G401.6 (cell line): Measurements from ENCODE around the gene GJA3.

Experiments
- FAIRE-seq: peaks from 2 replicates; lab custom pipeline; 2012; peaks lifted over from hg19 to GRCh38; lab: Jason Lieb, UNC

The GJA3 gene

DNA sequence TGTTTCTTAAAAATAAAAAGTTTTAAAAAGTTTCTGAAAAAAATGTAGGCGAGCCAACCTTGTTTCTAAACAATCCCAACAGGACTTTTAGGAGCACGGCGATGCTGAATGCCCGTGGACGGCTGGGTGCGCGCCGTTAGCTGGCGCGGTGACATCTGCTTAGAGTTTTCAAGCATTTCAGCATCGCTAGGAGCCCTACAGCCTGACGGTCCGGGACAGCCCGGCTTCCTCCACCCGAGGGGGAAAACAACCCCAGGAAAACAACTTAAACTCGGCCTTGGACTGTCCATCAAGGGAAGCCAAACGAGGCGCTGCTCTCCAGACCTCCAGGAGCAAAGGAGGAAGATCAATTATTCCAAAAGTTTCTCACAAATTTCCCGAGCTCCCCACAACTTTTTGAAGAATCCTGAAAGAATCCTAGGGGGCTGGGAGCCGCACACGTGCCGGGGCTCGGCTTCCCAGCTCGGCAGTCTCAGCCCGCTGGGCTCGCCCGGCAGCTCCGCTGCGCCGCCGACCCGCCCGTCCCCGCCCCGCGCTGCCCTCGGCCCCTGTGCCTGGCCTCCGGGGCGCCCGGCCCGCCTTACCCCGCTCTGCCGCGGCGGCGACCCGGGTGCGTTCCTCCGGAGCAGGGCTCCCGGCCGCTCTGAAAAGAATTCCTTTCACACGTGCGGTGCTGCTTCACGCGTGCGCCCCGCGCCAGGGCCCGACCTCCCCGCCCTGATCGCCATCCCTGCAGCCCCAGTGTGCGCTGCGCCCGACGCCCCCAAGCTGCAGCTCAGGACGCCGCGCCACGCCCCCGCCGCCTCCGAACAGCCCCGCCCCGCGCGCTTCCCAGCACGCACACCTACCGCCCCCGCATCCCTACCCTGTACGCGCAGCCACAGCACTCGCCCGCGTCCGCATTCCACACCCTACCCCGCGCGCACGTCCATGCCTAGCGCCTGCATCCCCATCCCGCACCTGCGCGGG is at the start of gene GJA3:
Gene GJA3, minus strand, starts transcription at position 747 of the 969 bp plus-strand sequence. CDS start 17,764 bp downstream, outside the sequence.
- FAIRE-seq = no peak

GRCh38 chr13:20209948-20210347 is 49.1 kb upstream of the GJA3 start:
- no peak for FAIRE-seq

- no peak for FAIRE-seq
Measured at GRCh38 chr13:20206698-20207235, 45.9 kb upstream of the GJA3 start.

- FAIRE-seq = no peak
Measured at GRCh38 chr13:20206065-20206697, 45.3 kb upstream of the GJA3 start.

GRCh38 chr13:20198781-20199180 is 37.9 kb upstream of the GJA3 start:
- peak; percentile 47 for FAIRE-seq

GRCh38 chr13:20197361-20197834 is 36.5 kb upstream of the GJA3 start:
- peak; percentile 98 for FAIRE-seq

DNA sequence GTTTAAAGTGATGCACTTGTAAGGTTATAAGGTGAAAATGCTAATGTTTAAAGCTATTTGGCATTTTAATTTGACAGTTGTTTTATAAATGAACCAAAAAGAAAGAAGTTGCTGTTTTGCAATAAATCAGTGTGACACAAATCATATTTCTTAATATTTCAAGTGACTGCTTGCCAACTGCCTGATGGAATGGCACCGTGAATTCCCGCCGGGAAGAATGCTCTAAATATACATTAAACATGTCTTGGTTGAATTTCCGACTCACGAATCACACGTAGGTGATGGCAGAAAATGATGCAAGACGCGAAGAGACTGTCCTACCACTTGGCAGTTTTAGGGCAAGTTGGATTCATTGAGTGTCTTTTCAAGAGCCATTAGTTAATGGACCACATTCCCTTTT is 34.9 kb upstream of the GJA3 start:
- no peak for FAIRE-seq

- FAIRE-seq = no peak
Measured at GRCh38 chr13:20193907-20194631, 33.2 kb upstream of the GJA3 start.

DNA sequence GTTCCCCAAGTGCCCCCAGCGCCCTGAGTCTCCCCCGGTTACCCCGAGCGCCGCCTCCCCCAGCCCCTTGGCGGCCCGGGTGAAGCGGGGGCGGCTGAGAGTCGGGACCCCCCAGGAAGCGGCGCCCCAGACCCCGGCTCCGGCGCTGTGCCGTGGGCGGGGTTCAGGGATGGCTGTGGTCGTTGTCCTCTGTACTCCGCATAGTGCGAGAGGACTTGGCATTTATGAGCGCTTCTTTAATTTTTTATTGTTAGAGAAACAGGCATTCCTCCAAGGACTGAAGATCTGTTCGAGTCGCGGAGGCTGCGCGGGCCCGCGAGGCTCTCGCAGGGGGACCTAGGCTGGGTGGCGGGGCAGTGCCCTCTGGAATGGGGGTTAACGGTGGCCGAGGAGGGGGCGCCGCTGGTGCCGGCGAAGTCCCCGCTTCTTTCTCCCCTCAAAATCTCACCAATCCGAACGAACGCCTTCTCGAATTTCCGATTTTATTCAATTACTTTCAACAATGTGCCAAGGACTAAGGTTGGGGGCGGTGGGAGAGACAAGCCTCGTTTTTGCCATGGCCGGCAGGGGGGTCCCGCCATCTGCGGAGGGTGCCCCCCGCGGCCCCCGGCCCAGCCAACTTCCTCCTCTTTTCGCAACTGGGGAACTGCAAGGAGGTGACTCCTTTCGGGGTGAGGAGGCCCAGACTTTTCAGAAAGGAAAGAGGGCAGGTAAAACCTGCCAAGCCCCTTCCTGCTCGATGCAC is 32.5 kb upstream of the GJA3 start:
- FAIRE-seq = no peak

- no peak for FAIRE-seq
Measured at GRCh38 chr13:20192836-20193161, 31.9 kb upstream of the GJA3 start, which contains the start of gene GJB2. Gene GJB2 (minus strand): TSS chr13:20192938. CDS start chr13:20189581, 3,357 bp downstream.

DNA sequence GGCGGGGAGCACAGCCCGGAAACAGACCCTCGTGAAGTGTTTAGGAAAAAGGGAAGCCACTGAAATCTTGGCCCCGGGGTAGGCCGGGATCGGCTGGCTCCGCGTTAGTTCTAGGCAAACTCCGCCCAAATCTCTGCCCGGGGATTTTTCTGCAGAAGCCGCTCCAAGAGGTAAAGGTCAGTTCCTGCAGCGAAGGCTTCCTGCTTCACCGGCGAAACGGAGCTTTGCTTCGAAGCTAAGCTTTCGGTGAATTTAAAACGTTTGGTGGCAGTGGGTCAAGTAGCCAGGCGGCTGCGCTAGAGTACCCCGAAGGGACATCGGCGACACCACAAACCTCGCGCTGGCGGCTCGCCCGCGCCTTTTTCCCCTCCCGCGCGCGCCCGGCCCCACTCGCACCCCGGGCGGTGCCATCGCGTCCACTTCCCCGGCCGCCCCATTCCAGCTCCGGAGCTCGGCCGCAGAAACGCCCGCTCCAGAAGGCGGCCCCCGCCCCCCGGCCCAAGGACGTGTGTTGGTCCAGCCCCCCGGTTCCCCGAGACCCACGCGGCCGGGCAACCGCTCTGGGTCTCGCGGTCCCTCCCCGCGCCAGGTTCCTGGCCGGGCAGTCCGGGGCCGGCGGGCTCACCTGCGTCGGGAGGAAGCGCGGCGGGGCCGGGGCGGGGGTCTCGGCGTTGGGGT is 31.4 kb upstream of the GJA3 start:
- FAIRE-seq = no peak

GRCh38 chr13:20191311-20192157 is 30.7 kb upstream of the GJA3 start:
- FAIRE-seq = no peak

DNA sequence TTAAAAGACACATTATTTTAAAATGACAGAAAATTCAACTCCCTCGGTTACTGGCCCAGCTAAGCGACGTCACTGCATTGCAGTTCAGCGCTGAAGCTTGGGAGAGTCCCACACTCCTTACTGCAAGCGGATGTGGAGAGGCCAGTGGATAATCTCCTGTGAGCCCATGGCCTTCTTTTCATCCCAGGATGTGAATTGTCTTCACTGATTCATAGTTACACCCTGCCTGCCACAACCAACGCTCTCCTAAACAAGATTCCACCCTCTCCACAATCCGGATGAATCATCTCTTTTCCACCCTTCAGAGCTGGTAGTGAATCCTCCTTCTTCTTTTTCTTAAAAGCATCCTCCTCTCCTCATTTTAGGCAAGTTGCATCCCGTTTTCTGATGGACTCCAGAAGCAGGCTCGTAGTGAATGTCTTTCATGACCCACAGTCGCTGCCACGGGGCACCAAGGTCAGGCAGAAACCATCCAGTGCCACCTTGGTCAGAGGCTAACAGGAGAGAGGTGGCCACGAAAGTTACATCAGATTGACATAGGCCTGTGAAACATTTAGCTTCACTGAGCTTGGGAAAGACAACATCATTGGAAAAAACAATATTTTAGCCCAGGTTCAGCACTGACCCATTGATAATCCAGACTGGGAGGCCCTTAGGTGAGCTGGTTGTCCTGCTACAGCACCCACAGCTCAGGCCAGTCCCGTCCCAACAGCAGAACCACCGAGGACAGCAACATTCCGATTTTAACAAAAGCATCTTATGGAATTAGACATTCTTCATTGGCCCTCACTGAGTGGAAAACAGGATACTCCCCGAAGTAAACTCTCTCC is 29.8 kb upstream of the GJA3 start:
- FAIRE-seq = no peak

- FAIRE-seq = no peak
Measured at GRCh38 chr13:20190076-20190475, 29.2 kb upstream of the GJA3 start.

GRCh38 chr13:20188667-20189553 is 28.1 kb upstream of the GJA3 start:
- FAIRE-seq = no peak

DNA sequence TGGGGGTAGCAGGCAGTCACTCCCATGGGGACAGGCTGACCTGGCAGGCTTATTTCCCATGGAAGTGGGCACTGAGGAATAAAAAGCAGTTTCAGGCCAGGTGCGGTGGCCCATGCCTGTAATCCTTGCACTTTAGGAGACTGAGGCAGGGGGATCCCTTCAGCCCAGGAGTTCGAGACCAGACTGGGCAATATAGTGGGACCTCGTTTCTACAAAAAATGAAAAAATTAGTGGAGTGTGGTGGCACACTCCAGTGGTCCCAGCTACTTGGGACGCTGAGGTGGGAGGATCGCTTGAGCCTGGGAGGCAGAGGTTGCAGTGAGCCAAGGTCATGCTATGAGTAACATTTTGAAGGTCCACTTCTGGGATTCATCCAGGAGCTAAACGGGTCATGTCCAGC is 25.9 kb upstream of the GJA3 start:
- no peak for FAIRE-seq

DNA sequence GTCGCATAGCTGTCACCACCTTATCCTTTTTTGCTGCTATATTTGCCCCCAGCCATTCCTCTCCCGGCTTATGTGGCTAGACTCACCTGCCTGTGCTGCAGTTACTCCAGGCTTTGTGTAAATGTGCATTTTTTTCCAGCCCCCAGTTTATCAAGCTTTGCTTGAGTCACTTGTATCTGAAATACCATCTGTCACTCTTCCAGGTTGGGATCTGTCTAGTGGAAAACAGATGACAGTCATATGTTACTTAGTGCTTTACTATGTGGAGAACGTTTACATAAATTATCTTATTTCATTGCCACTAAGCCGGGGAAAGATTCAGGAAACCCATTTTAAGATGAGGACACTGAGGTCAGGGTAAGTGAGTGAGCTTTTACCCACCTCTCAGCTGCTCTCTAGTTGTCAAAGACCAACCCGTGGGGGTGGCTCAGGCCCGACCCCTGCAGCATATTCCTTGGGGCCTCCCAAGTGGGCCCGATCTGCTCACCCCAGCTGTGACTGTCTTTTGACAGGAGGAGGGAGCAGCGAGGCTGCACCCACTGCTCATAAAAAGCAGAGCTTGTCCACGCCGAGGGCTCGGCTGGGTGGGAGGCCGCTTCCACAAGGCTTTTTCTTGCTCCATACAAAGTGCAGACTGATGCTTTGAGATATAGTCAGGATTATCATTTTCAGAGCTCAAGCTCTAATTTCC is 24.7 kb upstream of the GJA3 start:
- no peak for FAIRE-seq
